Activated naive CD4-positive, alpha-beta T cell treated with anti-CD3 and anti-CD28 coated beads, Interleukin-2, amount 10 ng/mL, durations not matched to agents 7 days and 5 days (primary cell): ENCODE measurements around the gene PNPT1.

Experiments
- CTCF ChIA-PET: fragments of 350-600 bp; sonication (Branson Sonifier 250); formaldehyde crosslinking; loops from one replicate; lab custom pipeline; 2021; ENCODE audit warnings: antibody characterized with exemption; lab: Charles Lee
- DNase-seq: peaks from one replicate; pipeline ENCODE4 v3.0.0-alpha.2; 2020
- H3K27ac Mint-ChIP-seq: one replicate; pipeline ENCODE4 v1.8.0; 2021; ENCODE audit warnings: mild to moderate bottlenecking, moderate library complexity, mixed read lengths
- H3K27me3 Mint-ChIP-seq: one replicate; pipeline ENCODE4 v1.8.0; 2021; ENCODE audit warnings: mild to moderate bottlenecking, mixed read lengths
- H3K36me3 Mint-ChIP-seq: one replicate; pipeline ENCODE4 v1.8.0; 2021; ENCODE audit warnings: mixed read lengths
- H3K4me1 Mint-ChIP-seq: one replicate; pipeline ENCODE4 v1.8.0; 2021; ENCODE audit warnings: mixed read lengths
- H3K4me3 Mint-ChIP-seq: one replicate; pipeline ENCODE4 v1.8.0; 2021; ENCODE audit warnings: mild to moderate bottlenecking, moderate library complexity, mixed read lengths
- H3K9me3 Mint-ChIP-seq: one replicate; pipeline ENCODE4 v1.8.0; 2021; ENCODE audit warnings: mixed read lengths

PNPT1 gene

GRCh38 chr2:55620123-55620779 lies 73.4 kb downstream of the PNPT1 start:
- Mint-ChIP-seq H3K4me1 (peaks cover 53% of the 10 kb centered on the region), H3K27ac (no peak overlapping the region), H3K27me3 (no peaks in the 10 kb centered on the region), H3K9me3 (no peaks in the 10 kb centered on the region), H3K36me3 (peaks cover 21% of the 10 kb centered on the region), H3K4me3 (no peak overlapping the region)
- peak; percentile 29 for DNase-seq
- CTCF ChIA-PET, result interaction anchor here (0.6 to 1.0 kb wide), 2 partner anchors 12 to 84 kb away, joined by 3 to 4 read pairs; no protein-coding TSS in a partner anchor

- no peaks in the 10 kb centered on the region for H3K9me3 Mint-ChIP-seq
- H3K4me1 Mint-ChIP-seq, result peaks cover 61% of the 10 kb centered on the region
- DNase-seq, result peak; percentile 68
These were observed 75.2 kb downstream of the PNPT1 start for GRCh38 chr2:55618275-55619055.

GRCh38 chr2:55618025-55618274 lies 75.7 kb downstream of the PNPT1 start:
- Mint-ChIP-seq H3K36me3 (peaks cover 26% of the 10 kb centered on the region), H3K4me1 (peaks cover 57% of the 10 kb centered on the region)

More at GRCh38 chr2:55618275-55619055, 75.2 kb downstream of the PNPT1 start:
- Mint-ChIP-seq H3K27me3 (no peaks in the 10 kb centered on the region), H3K4me3 (no peak overlapping the region), H3K27ac (no peak overlapping the region), H3K36me3 (peaks cover 28% of the 10 kb centered on the region)
- CTCF ChIA-PET, result interaction anchor here (0.7 kb wide), 1 partner anchor 131 kb away, joined by 3 read pairs; no protein-coding TSS in a partner anchor

GRCh38 chr2:55617175-55618024 lies 76.2 kb downstream of the PNPT1 start, which contains the start of gene PPP4R3B:
Gene PPP4R3B (minus strand): TSS chr2:55617622. CDS start chr2:55617285, 337 bp downstream.
- Mint-ChIP-seq H3K27ac (no peak within 1 kb of the TSS), H3K4me3 (no peak within 1 kb of the TSS), H3K4me1 (peaks cover 53% of the 10 kb centered on the region), H3K9me3 (no peaks in the 10 kb centered on the region), H3K36me3 (peaks cover 26% of the 10 kb centered on the region), H3K27me3 (no peaks in the 10 kb centered on the region)
- DNase-seq, result peak; percentile 99
- CTCF ChIA-PET, result interaction anchor here (0.6 to 1.0 kb wide), 2 partner anchors 9 to 564 kb away, joined by 3 to 4 read pairs; no protein-coding TSS in a partner anchor

More at GRCh38 chr2:55618025-55618274, 75.7 kb downstream of the PNPT1 start:
- DNase-seq, result no peak
- Mint-ChIP-seq H3K27ac (no peak overlapping the region), H3K9me3 (no peaks in the 10 kb centered on the region), H3K4me3 (no peak overlapping the region), H3K27me3 (no peaks in the 10 kb centered on the region)
- CTCF ChIA-PET, result interaction anchor here (0.6 kb wide), 1 partner anchor 565 kb away, joined by 4 read pairs; no protein-coding TSS in a partner anchor

GRCh38 chr2:55616551-55617174 lies 77.0 kb downstream of the PNPT1 start:
- Mint-ChIP-seq H3K9me3 (no peaks in the 10 kb centered on the region), H3K27ac (no peak overlapping the region), H3K36me3 (peaks cover 29% of the 10 kb centered on the region), H3K4me1 (peaks cover 45% of the 10 kb centered on the region), H3K27me3 (no peaks in the 10 kb centered on the region), H3K4me3 (no peak overlapping the region)
- CTCF ChIA-PET, result interaction anchor here (1.0 kb wide), 1 partner anchor 9 kb away, joined by 3 read pairs; no protein-coding TSS in a partner anchor
- DNase-seq, result peak; percentile 60

GRCh38 chr2:55611997-55612396 lies 81.6 kb downstream of the PNPT1 start:
- no peaks in the 10 kb centered on the region for H3K27me3 Mint-ChIP-seq
- H3K4me3 Mint-ChIP-seq, result no peak overlapping the region
- no peak overlapping the region for H3K27ac Mint-ChIP-seq
- H3K4me1 Mint-ChIP-seq, result peaks cover 43% of the 10 kb centered on the region
- H3K36me3 Mint-ChIP-seq, result peaks cover 44% of the 10 kb centered on the region
- no peaks in the 10 kb centered on the region for H3K9me3 Mint-ChIP-seq
- DNase-seq, result no peak
- CTCF ChIA-PET, result no interaction called here

- no peak for DNase-seq
- H3K36me3 Mint-ChIP-seq, result peaks cover 47% of the 10 kb centered on the region
- no peak overlapping the region for H3K4me3 Mint-ChIP-seq
- CTCF ChIA-PET, result interaction anchor here (1.2 kb wide), 1 partner anchor 10 kb away, joined by 3 read pairs; no protein-coding TSS in a partner anchor
- peaks cover 46% of the 10 kb centered on the region for H3K4me1 Mint-ChIP-seq
- no peak overlapping the region for H3K27ac Mint-ChIP-seq
- no peaks in the 10 kb centered on the region for H3K27me3 Mint-ChIP-seq
- H3K9me3 Mint-ChIP-seq, result no peaks in the 10 kb centered on the region
These were observed 82.5 kb downstream of the PNPT1 start for GRCh38 chr2:55610954-55611743.

GRCh38 chr2:55609938-55610578 lies 83.6 kb downstream of the PNPT1 start:
- Mint-ChIP-seq H3K27me3 (no peaks in the 10 kb centered on the region), H3K4me3 (no peak overlapping the region), H3K4me1 (peaks cover 37% of the 10 kb centered on the region), H3K36me3 (peaks cover 42% of the 10 kb centered on the region), H3K9me3 (no peaks in the 10 kb centered on the region), H3K27ac (peak overlapping the region; percentile 52)
- CTCF ChIA-PET, result interaction anchor here (1.2 kb wide), 1 partner anchor 9 kb away, joined by 3 read pairs; no protein-coding TSS in a partner anchor
- DNase-seq, result no peak

- no peak overlapping the region for H3K4me3 Mint-ChIP-seq
- H3K9me3 Mint-ChIP-seq, result no peaks in the 10 kb centered on the region
- H3K4me1 Mint-ChIP-seq, result peaks cover 38% of the 10 kb centered on the region
- no peak for DNase-seq
- CTCF ChIA-PET, result no interaction called here
- H3K27ac Mint-ChIP-seq, result no peak overlapping the region
- peaks cover 40% of the 10 kb centered on the region for H3K36me3 Mint-ChIP-seq
- H3K27me3 Mint-ChIP-seq, result no peaks in the 10 kb centered on the region
These were observed 84.3 kb downstream of the PNPT1 start for GRCh38 chr2:55609193-55609794.

- DNase-seq, result no peak
- Mint-ChIP-seq H3K9me3 (no peaks in the 10 kb centered on the region), H3K27ac (no peak overlapping the region), H3K36me3 (peaks cover 38% of the 10 kb centered on the region), H3K4me1 (peaks cover 30% of the 10 kb centered on the region), H3K27me3 (no peaks in the 10 kb centered on the region), H3K4me3 (no peak overlapping the region)
- CTCF ChIA-PET, result no interaction called here
These were observed 85.9 kb downstream of the PNPT1 start for GRCh38 chr2:55607717-55608116.

GRCh38 chr2:55604027-55604565 lies 89.5 kb downstream of the PNPT1 start:
- no peak overlapping the region for H3K4me3 Mint-ChIP-seq
- peaks cover 28% of the 10 kb centered on the region for H3K4me1 Mint-ChIP-seq
- H3K27me3 Mint-ChIP-seq, result no peaks in the 10 kb centered on the region
- no peak for DNase-seq
- no peaks in the 10 kb centered on the region for H3K9me3 Mint-ChIP-seq
- H3K27ac Mint-ChIP-seq, result no peak overlapping the region
- H3K36me3 Mint-ChIP-seq, result peaks cover 39% of the 10 kb centered on the region
- CTCF ChIA-PET, result no interaction called here

- Mint-ChIP-seq H3K4me3 (no peak overlapping the region), H3K9me3 (no peaks in the 10 kb centered on the region), H3K36me3 (peaks cover 41% of the 10 kb centered on the region), H3K27ac (no peak overlapping the region), H3K4me1 (peaks cover 21% of the 10 kb centered on the region), H3K27me3 (no peaks in the 10 kb centered on the region)
- DNase-seq, result no peak
- CTCF ChIA-PET, result no interaction called here
These were observed 91.8 kb downstream of the PNPT1 start for GRCh38 chr2:55601849-55602248.
